ACHN (cell line): ENCODE results near the gene SGSH.
"Not testable (repeated sequence)": the region's sequence is repeated elsewhere in the genome, so short reads cannot be mapped to it uniquely, and the experiment has no call there.

ENCODE experiments used
- DNase-seq: peaks from one replicate; pipeline ENCODE4 v3.0.0-alpha.2; 2015
- in situ Hi-C: cut with HindIII; loops from 2 replicates; pipeline ENCODE4 v1.10.0; 2017; ENCODE audit warnings: low sequenced_read_pairs, low pct_ligation_motif_present, low pct_unique_long_range_greater_than_20kb

Gene SGSH

DNA sequence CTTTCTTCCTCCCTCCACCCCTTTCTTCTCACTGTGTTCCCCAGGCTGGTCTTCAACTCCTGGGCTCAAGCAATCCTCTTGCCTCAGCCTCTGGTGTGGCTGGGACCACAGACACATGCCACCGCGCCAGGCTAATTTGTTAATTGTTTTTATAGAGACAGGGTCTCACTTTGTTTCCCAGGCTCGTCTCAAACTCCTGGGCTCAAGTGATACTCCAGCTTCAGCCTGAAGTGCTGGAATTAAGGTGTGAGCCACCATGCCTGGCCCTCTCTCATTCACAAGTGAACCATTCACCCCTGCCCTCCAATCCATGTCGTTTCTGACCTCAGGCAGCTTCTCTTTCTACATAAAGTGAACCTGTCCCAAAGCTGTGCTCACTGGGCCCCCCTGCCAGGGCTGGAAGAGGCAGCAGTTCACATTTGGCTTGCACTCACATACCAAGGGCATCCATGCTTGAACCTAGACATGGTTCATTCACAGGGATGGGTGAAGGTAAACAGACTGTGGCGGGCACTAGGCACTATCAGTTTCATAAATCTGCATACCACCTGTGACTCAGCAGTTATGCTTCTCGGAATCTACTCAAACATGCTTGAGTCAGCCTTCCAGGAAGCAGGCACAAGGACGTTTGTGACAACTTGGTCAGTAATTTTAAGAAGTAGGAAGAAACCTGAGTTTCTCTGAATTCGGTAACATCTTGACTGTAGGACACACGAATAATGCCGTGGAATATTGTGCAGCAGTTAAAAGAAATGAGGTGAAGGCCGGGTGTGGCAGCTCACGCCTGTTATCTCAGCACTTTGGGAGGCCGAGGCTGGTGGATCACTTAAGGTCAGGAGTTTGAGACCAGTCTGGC is 34.5 kb upstream of the SGSH start:
- DNase-seq, result peak; percentile 100
- in situ Hi-C loops, result no loop called here

- in situ Hi-C loops, result no loop called here
- peak; percentile 65 for DNase-seq
Measured at GRCh38 chr17:80253631-80254395, 33.7 kb upstream of the SGSH start.

GRCh38 chr17:80252871-80253270 is 32.7 kb upstream of the SGSH start:
- in situ Hi-C loops, result no loop called here
- peak; percentile 78 for DNase-seq

DNA sequence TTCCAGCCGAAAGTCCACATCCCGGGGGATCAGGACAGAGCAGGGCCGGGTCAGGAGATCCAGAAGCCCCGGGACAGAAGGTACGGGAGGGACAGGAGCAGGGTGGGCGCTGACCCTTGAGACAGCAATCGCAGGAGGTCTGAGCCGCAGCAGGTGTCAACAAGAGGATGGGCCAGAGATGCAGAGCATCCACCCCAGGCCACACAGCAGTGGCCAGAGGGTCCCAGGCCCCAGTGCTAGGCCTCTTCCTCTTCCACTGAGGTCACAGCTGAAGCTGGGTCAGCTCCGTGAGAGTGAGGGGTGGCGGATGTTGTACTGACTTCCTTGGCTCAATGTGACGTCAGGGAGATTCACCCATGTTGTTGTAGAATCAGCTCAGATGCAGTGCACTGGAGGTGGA is 31.8 kb upstream of the SGSH start:
- in situ Hi-C loops, result no loop called here
- no peak for DNase-seq

GRCh38 chr17:80248894-80249710 is 29.0 kb upstream of the SGSH start:
- DNase-seq, result no peak
- in situ Hi-C loops, result no loop called here

GRCh38 chr17:80248001-80248893 is 28.1 kb upstream of the SGSH start:
- no peak for DNase-seq
- in situ Hi-C loops, result no loop called here

GRCh38 chr17:80247561-80247960 is 27.4 kb upstream of the SGSH start:
- in situ Hi-C loops, result no loop called here
- DNase-seq, result no peak

GRCh38 chr17:80246726-80247125 is 26.6 kb upstream of the SGSH start:
- DNase-seq, result no peak
- in situ Hi-C loops, result no loop called here

DNA sequence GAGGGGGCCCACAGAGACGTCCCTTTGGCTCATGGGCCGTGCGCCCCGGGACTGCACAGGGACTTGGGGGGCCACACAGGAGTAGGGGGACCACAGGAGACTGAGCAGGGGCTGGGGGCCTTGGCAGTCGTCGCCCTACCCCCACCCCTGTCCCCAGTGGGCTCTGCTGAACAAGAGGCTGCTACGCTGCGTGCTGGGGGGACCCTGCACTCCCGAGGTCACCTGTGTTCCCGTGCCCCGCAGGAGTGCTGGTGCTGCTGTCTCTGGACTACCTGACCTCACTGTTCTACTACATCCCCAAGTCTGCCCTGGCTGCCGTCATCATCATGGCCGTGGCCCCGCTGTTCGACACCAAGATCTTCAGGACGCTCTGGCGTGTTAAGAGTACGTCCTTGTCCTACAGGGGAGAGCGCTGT is 26.1 kb upstream of the SGSH start:
- DNase-seq, result no peak
- in situ Hi-C loops, result no loop called here

- in situ Hi-C loops, result no loop called here
- no peak for DNase-seq
Measured at GRCh38 chr17:80245566-80246265, 25.6 kb upstream of the SGSH start.

GRCh38 chr17:80244871-80245509 is 24.9 kb upstream of the SGSH start:
- DNase-seq, result no peak
- in situ Hi-C loops, result no loop called here

GRCh38 chr17:80244448-80244847 is 24.3 kb upstream of the SGSH start:
- in situ Hi-C loops, DNase-seq: not testable (repeated sequence)

- DNase-seq, result no peak
- in situ Hi-C loops, result no loop called here
Measured at GRCh38 chr17:80243526-80244433, 23.6 kb upstream of the SGSH start.

- DNase-seq, result no peak
- in situ Hi-C loops, result no loop called here
Measured at GRCh38 chr17:80242505-80242904, 22.4 kb upstream of the SGSH start.

GRCh38 chr17:80237386-80237785 is 17.3 kb upstream of the SGSH start:
- no peak for DNase-seq
- in situ Hi-C loops, result no loop called here

DNA sequence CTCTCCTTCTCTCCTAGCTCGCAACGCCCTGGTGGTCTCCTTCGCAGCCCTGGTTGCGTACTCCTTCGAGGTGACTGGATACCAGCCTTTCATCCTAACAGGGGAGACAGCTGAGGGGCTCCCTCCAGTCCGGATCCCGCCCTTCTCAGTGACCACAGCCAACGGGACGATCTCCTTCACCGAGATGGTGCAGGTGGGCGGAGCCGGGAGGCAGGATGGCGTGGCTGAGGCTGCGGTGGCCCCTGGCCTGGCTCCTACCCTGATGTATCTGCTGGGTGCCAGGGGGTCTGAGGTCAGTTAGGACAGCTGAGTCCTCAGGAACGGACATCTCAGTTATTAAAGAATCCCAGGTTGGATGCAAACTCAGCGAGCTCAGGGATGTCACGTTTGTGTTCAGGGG is 16.8 kb upstream of the SGSH start:
- no peak for DNase-seq
- in situ Hi-C loops, result no loop called here
